ENCODE measurements around the gene HLA-DMA. TPM values are rescaled to one million over a fixed set of nuclear protein-coding genes. Genes with fewer than 3 reads are reported as not detected.

The HLA-DMA gene
- total RNA-seq, 1 donor from 2014 or later: 16.2 TPM

DNA sequence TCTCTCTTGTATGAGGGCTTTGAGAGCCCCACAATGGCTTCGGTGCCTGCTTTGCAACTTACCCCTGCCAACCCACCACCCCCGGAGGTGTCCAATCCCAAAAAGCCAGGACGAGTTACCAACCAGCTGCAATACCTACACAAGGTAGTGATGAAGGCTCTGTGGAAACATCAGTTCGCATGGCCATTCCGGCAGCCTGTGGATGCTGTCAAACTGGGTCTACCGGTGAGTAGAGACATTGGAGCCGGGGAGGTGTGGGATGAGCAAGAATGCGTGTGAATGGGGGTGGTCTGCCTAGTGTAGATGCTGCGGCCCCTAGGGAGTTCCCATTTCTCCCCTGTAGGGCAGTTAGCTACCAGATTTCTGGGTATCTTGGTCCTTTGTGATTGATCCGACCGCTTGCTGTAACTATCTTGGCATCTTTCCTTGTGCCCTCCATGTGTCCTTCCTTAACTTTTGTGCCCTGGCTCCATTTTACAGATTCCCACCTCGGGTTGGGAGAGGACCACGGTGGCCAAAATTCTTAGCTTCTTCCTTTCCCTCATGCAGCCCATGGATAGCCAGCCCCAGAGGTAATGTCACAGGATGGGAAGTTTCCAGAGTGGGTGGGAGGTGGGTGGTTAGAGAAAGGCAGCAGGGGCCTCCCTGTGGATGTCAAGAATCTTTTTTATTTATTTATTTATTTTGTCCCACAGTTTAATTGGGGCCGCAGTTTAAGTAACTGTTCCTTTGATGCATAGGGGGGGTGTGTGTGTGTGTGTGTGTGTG is 21.8 kb upstream of the HLA-DMA start:
- ATAC-seq: no peak

DNA sequence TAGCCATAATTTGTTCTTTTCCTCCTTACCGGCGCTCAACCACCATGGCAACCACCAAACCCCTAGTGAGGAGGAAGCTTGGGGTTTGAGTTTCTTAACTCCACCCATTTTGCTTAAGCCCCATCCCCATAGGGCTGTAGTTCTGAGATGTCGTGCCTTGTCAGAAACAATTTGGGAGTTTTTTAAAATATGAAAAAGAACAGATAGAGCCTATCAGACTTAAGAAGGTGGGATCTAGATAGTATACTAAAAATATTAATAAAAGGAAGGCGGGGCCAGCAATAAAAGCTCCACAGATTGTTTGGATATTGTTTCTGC is 21.1 kb upstream of the HLA-DMA start:
- ATAC-seq: no peak

DNA sequence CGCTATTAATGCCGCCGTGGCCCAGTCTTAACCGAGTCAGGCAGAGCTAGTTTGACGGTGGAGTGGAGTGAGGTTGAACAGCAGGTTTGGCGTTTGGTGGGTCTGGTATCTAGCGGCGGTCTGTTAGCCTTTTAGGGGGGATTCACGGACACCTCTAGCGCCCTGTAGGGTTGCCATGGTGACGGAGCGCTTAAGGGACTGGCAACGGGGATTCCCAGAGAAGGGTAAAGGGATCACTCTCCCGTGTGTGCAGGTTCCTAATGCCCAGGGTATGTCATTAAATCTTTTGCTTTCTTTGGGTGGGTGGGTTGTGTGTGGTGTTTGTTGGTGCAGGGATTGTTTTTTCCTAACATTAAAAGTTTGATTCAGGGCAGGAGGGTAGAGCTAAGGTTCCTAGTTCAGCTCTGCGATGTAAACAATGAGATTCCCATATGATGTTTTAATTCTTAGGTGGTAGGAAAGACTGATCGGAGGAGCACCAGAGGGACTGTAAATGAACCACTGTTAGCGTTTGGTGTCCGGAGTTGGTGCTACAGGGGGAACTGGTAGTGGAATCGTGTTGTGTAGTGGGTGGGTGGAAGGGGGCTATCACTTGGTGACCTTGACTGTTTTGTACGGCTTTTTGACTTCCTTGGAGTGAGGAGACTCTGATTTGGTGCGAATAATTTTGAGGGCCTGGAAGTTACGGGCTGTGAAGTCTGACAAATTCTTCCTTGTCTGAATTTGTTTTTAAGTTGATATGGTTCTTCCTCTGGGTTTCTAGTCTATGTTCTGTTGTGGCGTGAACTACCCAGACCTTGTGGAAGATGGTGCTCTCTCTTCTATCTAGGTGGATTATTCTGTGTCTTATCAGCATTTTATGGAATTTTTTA is 20.5 kb upstream of the HLA-DMA start:
- ATAC-seq: no peak

DNA sequence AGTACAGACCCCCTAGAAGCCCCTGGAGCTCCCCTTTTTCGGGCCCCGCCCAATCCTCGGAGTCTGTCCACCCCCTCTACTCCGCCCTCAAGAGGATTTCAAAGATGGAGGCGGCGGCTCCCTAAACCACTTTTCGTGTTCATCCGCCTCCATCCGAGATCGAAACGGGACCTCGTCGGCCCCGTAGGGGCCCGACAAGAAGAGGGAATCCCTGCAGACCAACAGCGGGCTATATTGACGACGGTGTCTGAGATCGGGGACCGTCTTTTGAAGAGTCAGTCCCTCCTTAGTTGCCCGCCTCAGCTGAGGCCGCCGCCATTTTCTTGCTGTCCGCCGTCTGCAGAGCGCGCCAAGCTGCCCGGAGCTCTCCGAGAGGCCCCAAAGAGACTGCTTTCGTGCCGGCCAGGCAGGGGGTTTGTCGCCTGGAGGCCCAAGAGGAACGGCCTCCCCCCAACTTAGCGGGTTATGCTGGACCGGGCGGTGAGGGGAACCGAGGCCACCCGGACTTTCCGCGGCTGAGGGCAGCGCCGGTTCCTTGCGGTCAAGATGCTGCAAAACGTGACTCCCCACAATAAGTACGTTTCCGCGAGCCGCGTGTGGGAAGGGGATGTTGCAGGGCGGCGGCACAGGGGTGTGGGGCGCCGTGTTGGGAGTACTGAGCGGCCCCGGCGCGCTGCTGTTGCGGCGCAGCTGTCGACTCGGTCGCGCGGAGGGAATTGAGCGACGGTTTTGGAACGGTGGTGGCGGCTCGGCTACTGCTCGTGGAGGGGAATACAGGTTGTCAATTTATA is 19.7 kb upstream of the HLA-DMA start:
- ATAC-seq: no peak

DNA sequence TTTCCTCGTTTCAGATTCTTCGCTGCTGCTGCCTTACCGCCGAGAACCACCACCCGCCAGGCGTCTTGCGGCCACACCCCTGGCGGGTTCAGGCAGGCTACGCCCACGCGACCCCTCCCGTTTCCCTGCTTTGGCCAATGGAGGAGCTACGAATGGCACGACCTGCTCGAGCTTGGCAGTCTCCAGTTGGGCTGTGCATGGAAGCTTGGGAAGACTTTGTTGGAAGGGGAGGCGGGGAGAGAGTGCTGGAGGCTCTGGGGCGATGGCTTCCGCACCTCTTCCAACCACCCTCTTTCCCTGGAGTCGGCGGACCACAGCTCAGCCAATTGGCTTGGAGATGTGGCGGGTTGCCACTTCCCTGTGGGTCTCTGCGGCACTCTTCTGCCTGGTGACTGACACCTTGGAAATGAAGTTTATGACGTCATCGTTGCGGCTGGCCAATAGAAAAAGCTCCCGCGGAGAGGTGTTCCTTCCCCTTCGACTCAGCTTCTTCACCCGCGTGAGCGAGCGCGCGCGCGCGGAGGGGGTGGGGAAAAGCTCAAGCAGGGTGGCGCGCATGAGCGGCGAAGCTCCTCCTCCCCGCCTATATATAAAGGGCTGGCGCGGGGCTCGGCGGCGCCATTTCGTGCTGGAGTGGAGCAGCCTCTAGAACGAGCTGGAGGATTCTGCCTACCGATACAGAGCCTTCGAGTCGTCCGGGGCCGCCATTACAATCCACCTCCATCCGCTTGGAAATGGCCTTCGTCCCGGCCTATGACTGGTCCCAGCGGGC is 18.9 kb upstream of the HLA-DMA start:
- peak; percentile 73 for ATAC-seq

- no peak for ATAC-seq
Measured at GRCh38 chr6:32971242-32971580, 18.3 kb upstream of the HLA-DMA start.

- peak; percentile 30 for ATAC-seq
Measured at GRCh38 chr6:32970413-32971241, 17.7 kb upstream of the HLA-DMA start.

DNA sequence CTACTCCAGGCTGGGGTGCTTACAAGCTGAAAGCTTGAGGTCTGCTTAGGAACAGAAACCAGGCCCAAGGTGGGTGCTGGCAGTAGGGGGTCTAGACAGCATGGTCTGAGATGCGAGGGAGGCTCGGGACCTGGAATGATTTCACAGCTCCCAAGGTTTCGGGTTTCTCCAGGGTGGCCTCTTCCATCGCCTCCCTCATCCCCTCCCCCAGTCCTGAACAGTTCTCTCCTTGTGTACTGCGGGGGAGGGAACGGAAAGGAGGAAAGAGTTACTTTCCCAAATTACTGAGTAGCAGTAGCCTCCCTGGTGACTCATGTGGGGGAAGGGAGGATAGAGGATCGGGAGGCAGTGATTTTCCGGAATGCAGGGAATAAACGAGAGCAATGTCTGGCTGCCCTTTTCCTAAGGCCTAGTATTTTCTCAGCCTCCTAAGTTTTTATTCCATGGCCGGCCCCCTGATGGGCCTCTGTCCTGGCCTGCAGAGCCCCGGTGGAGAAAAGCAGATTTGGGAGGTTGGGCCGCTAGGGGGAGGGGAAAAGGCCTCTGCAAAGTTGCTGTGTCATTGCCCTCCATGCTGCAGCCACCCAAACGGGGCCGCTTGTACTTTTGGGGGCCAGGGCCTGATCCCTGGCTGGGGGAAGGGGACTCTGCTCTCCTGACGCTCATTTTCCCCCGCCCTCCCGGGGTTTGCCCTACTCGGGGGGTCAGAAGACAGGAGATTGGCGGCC is 17.0 kb upstream of the HLA-DMA start:
- ATAC-seq: peak; percentile 16

GRCh38 chr6:32968867-32969684 is 16.2 kb upstream of the HLA-DMA start:
- ATAC-seq: peak; percentile 42

- ATAC-seq: peak; percentile 72
Measured at GRCh38 chr6:32968093-32968866, 15.4 kb upstream of the HLA-DMA start, which contains the start of gene BRD2. Gene BRD2 (plus strand): TSS chr6:32968594. CDS start chr6:32972899, 4,305 bp downstream.

DNA sequence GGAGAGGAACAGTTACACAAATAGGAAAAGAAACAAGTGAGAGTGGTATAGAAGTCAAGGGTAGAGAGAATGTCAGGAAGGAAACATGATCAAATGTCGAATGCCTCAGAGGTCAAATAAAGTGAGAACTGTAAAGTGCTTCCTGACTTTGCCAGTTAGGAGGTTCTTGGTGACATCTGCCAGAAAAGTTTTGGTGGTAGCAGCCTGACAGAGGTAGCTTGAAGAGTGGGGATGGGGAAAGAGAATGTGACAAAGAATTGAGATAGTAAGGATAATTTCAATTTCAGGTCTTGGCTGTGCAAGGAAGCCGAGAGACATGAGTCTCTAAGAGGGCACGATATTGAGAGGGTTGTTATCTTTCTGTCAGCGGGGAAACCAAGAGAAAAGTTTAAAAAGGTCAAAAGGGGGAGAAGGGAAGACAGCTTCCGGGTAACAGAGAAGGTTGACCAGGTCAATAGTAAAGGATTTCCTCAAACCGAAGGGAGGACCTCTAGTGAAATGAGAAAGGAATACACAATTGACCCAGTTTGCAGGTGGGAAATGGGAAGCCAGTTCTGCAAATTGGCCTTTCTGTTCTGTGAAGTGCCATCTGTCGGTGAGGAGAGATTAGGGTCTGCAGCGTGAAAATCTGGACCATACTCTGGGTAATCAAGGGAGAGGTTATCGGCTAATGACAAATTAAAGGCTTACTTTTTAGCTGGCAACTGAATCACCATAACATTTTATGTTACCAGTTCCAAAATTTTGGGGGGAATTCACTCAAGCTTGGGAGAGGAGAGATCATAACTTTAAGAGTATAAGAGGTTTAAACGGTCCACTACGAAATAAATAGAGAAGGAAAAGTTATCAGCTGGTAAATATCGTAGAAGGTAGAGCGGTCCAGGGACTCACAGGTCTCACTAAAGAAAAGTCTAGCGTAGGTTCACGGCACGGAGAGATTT is 14.5 kb upstream of the HLA-DMA start:
- ATAC-seq: no peak

DNA sequence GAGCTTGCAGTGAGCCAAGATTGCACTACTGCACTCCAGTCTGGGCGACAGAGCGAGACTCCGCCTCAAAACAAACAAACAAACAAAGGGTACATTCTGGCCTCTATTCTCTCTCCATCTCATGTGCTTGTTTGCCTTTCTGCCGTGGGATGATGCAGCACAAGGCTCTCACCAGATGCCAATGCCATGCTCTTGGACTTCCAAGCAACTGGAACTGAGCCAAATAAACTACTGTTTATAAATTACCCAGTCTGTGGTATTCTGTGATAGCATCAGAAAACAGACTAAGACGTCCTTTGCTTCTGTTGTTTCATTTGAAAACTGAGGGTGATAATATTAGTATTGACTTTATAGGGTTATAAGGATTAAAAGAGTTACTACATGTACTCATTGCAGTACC is 11.9 kb upstream of the HLA-DMA start:
- no peak for ATAC-seq

GRCh38 chr6:32963866-32964265 is 11.0 kb upstream of the HLA-DMA start:
- ATAC-seq: no peak

DNA sequence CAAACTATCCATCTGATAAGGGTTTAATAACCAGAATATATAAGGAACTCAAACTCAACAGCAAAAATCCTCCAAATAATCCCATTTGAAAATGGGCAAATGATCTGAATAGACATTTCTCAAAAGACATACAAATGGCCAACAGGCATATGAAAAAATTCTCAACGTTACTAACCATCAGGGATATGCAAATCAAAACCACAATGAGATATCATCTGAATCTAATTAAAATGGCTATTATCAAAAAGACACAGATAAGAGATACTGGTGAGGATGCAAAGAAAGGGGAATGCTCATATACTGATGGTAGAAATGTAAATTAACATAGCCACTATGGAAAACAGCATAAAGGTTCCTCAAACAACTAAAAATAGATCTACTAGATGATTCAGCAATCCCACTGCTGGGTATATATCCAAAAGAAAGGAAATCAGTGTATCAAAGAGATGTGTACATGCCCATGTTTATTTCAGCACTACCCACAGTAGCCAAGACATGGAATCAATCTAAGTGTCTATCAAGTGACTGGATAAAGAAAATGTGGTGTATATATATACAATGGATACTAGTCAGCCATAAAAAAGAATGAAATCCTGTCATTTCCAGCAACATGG is 9.4 kb upstream of the HLA-DMA start:
- no peak for ATAC-seq

- no peak for ATAC-seq
Measured at GRCh38 chr6:32960563-32960962, 7.7 kb upstream of the HLA-DMA start.

- no peak for ATAC-seq
Measured at GRCh38 chr6:32956176-32956575, 3.3 kb upstream of the HLA-DMA start.
